ENCODE results near the gene CHD1L.

DNA sequence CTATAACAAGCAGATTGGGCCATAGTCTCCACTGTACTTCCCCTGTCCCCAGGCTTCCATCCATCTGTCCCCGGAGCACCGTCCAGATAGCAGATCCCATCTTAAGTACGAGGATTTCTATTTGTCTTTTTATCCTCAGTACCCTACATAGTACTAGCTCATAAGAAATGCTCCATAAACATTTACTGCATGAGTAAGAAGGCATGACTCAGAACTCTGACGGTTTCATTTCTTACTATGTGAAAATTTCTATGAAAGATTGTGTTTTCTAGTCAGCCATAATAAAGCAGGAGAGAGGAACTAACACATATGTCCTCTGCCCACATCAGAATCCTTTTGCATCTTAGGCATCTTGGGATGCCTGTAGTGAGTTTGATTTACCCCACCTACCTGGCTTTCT, 49.5 kb downstream of the CHD1L start:
- no peak for TF ChIP-seq POLR2AphosphoS5 (IDR thresholded peaks at IDR 0.05; ENCODE audit: low read depth, low read length)
- TF ChIP-seq, protein P1, sequence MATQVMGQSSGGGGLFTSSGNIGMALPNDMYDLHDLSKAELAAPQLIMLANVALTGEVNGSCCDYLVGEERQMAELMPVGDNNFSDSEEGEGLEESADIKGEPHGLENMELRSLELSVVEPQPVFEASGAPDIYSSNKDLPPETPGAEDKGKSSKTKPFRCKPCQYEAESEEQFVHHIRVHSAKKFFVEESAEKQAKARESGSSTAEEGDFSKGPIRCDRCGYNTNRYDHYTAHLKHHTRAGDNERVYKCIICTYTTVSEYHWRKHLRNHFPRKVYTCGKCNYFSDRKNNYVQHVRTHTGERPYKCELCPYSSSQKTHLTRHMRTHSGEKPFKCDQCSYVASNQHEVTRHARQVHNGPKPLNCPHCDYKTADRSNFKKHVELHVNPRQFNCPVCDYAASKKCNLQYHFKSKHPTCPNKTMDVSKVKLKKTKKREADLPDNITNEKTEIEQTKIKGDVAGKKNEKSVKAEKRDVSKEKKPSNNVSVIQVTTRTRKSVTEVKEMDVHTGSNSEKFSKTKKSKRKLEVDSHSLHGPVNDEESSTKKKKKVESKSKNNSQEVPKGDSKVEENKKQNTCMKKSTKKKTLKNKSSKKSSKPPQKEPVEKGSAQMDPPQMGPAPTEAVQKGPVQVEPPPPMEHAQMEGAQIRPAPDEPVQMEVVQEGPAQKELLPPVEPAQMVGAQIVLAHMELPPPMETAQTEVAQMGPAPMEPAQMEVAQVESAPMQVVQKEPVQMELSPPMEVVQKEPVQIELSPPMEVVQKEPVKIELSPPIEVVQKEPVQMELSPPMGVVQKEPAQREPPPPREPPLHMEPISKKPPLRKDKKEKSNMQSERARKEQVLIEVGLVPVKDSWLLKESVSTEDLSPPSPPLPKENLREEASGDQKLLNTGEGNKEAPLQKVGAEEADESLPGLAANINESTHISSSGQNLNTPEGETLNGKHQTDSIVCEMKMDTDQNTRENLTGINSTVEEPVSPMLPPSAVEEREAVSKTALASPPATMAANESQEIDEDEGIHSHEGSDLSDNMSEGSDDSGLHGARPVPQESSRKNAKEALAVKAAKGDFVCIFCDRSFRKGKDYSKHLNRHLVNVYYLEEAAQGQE (IDR thresholded peaks at IDR 0.05; ENCODE audit: insufficient read depth in 1 of 2, low read depth in 2 of 2, low read length in 2 of 2): no peak
- TF ChIP-seq TAF1 (IDR thresholded peaks at IDR 0.05; ENCODE audit: borderline replicate concordance, insufficient read depth, low read length): no peak
- TF ChIP-seq SIN3A (IDR thresholded peaks at IDR 0.05; ENCODE audit: borderline replicate concordance, insufficient read depth, low read length): no peak
- TF ChIP-seq FOXP2 (optimal IDR thresholded peaks at IDR 0.05; ENCODE audit: borderline replicate concordance, extremely low read depth, extremely low read length, insufficient read depth): no peak
